T-helper 2 cell (primary cell): Measurements from ENCODE around the gene DLK1.

Experiments
- DNase-seq, 5 experiments: peaks; one replicate each; pipeline versions ENCODE4 v3.0.0 to v3.0.0-alpha.2; 2012 to 2022

The DLK1 gene

DNA sequence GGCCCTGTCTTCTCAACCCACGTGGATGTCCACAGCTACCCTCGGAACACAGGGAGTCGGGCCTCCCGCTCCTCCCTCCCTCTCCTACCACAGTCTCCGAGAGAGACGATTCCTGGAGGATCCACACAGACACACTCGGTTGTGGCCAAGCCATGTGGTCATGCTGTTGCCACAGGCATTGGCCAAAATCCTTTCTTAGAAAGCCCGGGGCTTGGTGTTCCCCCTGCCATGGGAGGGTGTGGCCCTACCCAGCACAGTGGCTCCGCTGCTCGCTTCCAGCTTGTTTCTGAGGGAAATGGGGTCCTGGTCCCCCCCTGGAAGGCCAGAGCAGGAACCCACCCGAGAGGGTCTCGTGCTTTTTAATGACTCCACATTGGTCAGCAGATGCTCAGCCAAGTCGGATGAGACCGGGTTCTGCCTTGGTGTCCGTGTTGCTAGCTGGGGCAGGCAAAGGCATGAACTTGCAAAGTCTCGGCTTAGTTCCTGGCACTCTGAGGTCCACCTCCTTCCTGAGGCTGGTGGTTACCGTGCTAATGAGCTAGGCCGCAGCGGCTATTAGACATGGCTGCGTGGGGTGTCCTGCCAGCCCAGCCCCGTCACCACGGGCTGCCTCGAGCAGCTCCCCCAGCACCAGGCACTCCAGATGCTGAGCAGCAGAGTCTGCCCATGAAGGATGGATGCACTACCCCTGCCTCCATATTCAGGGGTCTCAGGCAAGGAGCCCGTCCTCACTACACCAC is 52.4 kb downstream of the DLK1 start:
- DNase-seq, result no peak

DNA sequence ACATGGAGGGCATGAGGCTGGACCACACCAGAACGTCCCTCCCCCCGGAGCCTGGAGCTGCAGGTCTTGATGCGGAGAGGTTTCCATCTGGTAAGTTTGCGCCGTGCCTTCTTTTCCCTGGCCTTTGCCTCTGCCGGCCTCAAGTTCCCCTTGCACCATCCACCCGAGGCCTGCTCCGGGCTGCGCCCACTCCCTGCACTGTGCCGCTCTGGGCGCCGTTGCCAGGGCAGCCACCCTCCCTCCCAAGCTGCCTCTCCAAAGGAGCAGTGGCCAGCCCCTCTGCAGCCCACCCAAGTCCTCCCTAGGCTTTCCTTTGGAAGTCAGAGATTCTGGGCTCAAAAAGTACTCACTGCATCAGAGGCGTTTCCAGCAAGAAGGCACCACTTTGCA is 53.0 kb downstream of the DLK1 start:
- DNase-seq, result no peak

DNA sequence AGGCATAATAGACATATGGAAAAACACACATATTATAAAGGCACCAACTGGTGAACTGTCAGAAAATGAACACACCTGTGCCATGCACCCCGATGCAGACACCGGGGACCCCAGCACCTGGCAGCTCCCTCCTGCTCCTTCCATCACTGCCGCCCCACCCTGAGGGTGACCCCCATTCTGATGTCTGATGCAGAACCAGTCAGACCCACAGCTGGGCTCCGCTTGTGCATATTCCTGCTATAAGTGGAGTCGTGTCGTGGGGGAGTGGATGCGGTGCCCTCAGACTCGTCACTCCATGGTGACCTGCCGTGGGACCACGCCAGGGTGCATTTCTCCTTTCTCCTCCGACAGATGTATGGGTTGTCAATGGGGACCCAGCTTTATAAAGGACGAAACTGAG is 53.6 kb downstream of the DLK1 start:
- no peak for DNase-seq

DNA sequence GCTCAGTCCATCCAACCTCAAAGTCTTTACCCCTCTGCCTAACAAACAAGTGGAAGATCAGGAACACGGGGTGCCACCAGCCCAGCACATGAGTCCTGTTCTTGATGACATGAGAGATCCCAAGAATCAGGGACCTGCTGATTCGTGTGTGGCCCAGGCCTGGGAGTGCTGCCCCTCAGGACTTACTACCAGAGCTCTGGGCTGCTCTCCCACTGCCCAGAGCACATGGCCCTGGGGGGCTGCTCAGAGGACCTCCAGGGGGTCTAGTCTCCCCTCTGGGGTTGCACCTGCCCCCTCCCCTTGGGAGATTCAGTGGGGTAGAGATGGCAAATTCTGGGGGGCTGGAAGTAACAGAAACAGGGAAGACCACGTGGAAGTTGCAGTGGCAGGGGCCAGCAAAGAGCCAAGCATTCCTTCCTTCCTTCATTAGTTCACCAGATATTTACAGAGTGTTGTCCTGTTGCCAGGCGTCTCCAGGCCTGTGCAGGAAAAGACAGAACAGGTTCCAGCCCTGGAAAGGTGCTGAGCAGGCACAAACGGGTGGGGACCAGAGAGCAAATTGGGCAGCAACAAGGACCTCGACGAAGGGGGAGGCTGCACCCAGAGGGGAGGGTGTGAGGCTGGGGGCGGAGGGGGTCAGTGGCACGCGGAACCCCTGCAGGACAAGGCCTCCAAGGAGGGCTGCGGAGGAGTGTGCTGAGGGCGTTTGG is 54.1 kb downstream of the DLK1 start:
- DNase-seq, result no peak

DNA sequence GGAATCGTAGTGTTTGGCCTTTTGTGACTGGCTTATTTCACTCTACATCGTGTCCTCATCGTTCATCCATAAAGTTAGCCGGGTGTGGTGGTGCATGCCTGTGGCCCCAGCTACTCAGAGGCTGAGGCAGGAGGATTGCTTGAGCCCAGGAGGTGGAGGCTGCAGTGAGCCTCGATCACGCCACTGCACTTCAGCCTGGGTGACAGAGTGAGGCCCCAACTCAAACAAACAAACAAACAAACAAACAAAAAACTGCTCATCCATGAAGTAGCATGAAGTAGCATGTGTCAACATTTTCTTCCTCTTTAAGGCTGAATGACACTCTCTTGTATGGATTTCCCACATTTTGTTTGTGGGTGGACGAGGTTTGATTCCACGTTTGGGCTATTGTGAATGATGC is 55.3 kb downstream of the DLK1 start:
- DNase-seq, result no peak

DNA sequence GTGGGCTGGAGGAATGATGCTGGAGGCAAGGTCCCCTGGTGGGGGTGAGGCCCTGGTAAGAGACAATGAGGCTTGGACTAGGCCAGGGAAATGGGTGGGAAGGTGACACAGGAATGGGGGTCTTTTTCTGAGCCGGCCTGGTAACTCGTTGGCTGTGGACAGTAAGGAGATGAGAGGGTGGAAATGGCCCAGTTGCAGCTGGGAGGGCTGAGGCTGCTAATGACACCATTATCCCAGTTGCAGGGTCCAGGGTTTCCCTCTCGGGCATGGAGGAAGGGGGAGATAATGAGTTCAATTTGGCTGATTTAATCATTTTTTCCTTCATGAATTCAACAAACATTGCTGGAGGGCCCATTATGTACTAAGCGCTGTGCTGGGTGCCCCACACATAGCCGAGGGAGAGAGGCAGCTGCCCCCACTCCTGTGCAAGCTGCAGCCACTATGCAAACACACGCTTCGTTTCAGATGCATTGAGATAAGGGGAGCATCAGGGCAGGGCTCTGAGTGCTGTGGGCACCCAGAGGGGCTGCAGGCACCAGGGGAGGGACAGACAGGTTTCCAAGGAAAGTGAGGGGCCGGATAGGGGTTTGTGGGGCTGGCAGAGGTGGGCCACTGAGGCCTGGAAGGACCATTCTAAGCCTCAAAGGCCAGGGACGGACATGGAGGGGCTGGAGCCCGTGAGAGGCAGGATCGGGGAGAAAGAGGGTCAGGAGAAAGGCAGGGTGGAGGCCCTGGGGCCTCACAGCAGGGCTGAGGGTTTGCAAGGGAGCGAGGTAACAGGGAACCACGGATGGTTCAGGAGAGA is 56.0 kb downstream of the DLK1 start:
- no peak for DNase-seq

DNA sequence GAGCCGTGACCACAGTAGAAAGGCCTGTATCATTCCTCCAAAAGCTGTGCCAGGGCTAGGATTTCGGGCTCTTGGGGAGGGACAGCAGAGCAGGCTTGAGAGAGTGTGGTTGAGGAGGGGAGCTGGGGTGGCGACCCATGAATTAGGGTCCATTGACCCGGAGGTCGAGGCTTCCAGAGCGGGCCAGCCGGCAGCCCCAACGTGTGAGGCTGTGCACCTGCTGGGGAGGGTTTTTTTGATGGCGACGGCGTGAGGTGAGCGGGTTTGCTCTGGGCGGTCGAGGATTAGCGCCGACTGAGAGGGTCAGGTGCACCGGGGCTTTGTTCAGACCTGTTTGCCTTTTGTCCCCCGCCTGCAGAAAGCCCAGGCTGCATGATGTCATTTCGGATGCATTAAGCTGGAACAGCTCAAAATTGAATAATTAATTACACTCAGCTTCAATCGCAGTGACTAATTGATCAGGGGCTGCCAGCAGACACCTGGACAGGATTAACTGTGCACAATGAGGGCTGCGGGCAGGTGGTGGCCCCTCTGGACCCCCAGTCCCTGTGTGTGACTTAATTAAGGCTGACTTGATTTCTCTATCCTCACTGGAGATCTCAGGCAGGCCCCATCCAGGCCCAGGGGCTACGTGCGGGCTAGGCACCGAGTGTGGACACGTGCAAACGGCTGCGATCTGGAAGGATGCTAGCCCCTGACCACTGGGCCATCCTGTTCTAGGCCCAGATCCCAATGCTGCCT is 57.1 kb downstream of the DLK1 start:
- DNase-seq, result no peak

DNA sequence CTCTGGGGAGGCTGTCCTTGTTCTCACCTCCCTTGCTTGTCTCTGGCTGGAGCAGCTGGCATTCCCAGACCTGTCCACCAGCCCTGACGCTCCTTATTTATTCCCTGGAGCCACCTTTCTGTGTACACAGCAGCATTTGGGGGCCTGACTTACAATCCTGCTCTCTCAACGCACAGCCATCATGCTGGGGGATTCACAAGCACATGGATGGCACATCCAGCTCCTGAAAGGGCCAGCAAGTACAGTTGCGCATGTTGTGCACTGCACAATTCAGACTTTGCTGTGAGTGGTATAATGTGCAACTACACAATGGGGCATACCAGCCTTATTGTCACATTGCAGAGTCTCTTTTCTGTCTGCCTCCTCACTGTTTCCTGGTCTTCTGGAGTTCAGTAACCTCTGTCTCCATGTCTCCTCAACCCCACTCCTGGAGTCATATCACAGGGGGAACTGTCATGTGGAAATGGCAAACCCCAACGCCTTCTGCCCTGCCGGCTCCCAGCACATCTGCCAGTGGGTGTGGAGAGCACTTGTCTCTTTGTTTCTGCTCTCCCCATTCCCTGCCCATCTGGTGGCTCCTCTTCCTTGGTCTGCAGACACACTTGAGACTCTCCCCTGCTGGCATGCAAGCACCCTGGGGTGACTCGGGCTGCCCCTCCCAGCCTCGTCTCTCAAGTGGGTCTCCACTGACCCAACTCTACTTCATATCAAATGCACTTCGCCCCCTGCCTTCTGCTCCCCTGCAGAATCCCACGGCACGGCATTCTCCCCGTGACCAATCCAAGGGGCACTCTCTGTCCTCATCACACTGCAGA is 58.0 kb downstream of the DLK1 start:
- DNase-seq, result no peak

DNA sequence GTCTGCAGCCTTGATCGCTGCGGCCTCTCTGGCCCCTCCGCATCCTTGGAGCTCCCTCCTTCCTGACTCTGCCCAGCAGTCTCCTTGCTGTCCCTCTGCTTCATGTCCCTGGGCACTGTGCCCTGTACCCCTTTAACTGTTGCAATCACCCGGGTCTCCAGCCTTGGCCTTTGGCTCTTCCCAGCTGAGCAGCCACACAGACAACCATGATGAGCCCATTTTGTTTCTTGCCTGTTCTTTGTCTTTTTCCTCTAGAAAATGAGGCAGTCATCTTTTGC is 58.6 kb downstream of the DLK1 start:
- DNase-seq, result no peak

DNA sequence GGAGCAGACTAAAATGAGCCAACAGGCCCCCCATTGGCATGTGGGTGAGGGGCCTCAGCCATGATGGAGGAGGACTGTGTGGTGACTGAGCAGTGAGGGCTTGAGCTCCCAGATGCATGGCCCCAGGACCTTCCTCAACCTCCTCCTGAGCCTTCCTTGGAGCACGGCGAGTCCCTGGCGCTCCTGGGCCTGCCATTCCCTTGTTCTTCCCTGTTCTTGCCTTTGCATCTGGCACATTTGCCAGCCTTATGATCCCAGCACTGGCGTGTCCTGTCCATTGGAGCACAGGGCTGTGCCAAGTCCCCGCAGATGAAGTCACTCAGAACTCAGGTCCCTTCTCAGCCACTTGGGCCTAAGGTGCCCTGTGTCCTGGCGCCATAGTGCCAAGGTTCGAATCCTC is 58.9 kb downstream of the DLK1 start:
- DNase-seq, result no peak

DNA sequence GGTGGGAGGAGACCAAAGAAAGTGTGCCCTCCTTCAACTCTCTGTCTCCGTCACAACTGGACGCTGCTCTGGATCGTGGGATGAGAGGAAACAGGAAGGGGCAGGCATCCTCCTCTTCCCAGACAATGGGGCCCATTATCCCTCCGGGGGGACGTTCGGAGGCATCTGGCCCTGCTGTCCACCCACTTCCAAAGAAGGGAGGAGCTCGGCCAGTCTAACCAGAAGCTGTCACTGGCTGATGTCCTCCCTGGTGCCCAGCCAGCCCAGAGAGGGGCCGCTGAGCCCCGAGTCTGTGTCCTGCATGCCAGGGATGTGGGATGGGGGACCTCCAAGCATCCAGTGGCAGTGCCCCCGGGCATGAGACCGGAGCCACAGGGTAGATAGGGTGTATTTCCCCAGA is 59.4 kb downstream of the DLK1 start:
- no peak for DNase-seq

DNA sequence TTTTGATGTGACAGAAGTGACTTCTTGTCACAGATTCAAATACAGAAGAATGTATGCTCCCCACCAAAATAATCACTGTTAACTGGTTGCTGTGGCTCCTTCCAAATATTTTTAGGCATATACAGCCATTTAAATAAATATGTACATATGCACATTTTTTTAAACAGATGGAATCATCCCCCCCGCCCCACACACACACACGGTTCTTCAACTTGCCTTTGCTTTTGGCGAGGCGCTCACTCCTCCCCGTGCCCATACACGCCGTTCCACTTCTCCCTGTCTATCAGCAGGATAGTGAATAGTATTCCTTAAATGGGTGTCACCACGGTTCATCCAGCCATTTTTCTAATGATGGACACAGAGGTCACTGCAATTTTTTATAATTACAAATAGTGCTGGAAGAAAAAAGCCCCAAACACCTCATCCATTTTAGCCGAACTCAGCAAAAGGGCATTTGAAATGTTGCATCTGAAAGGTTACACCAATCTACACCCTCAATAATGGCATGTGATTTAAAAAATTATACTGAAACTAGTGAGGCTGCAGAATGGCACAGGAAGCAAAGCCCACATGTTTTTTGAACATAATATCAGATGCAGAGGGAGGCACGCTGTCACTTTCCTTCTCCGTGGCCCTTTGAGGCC is 60.0 kb downstream of the DLK1 start:
- no peak for DNase-seq

DNA sequence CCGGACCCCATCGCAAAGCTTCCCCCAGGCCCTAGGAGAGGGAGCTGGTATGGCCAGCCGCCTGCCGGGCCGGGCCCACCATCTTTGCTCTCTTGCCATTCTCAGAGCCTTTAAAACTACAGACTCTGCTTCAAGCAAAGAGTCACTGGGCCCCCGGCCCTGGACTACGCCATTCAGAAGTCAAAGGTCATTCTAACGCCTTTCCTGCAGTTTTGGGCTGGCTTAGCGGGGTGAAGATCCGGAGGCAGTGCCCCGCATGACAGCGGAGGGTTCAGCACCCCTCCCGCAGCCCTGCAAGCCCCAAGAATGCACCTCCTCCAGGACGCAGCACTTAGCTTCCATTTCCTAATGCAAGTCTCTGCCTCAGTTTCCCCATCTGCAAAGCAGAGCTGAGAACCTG is 61.0 kb downstream of the DLK1 start:
- no peak for DNase-seq
